H9 (cell line): ENCODE measurements around the gene NGFR. TPM values are rescaled to one million over a fixed set of nuclear protein-coding genes. Genes with fewer than 3 reads are reported as not detected.

ENCODE experiments used
- DNase-seq: peaks from one replicate; pipeline ENCODE4 v3.0.0-alpha.2; 2017
- H2AFZ ChIP-seq: one replicate; pipeline ENCODE4 v1.6.1; 2013; ENCODE audit warnings: mild to moderate bottlenecking, low read length, control low read depth, moderate library complexity
- H2AK5ac ChIP-seq: 2 replicates; pipeline ENCODE4 v1.6.1; 2013; ENCODE audit warnings: low read length, control low read depth, mixed read lengths; ENCODE audit not compliant: insufficient read length
- H2BK120ac ChIP-seq: one replicate; pipeline ENCODE4 v1.6.1; 2013; ENCODE audit warnings: low read depth, mild to moderate bottlenecking, low read length, control low read depth, inconsistent platforms; ENCODE audit not compliant: poor library complexity, severe bottlenecking
- H2BK12ac ChIP-seq: 2 replicates; pipeline ENCODE4 v1.6.1; 2013; ENCODE audit warnings: low read length, control low read depth, mixed read lengths, low read depth; ENCODE audit not compliant: insufficient read length
- H2BK15ac ChIP-seq: 2 replicates; pipeline ENCODE4 v1.6.1; 2013; ENCODE audit warnings: low read depth, low read length, control low read depth
- H2BK20ac ChIP-seq: one replicate; pipeline ENCODE4 v1.6.1; 2013; ENCODE audit warnings: low read depth, mild to moderate bottlenecking, low read length, control low read depth, inconsistent platforms; ENCODE audit not compliant: poor library complexity, severe bottlenecking
- H2BK5ac ChIP-seq: 2 replicates; pipeline ENCODE4 v1.6.1; 2013; ENCODE audit warnings: low read length, control low read depth, mixed read lengths; ENCODE audit not compliant: insufficient read length
- H3K14ac ChIP-seq: 2 replicates; pipeline ENCODE4 v1.6.1; 2013; ENCODE audit warnings: low read length, control low read depth; ENCODE audit not compliant: insufficient read depth
- H3K18ac ChIP-seq: 2 replicates; pipeline ENCODE4 v1.6.1; 2013; ENCODE audit warnings: low read depth, mild to moderate bottlenecking, mixed read lengths, low read length, control low read depth; ENCODE audit not compliant: insufficient read length
- H3K23ac ChIP-seq: 2 replicates; pipeline ENCODE4 v1.6.1; 2013; ENCODE audit warnings: low read length, control low read depth, mixed read lengths, low read depth; ENCODE audit not compliant: insufficient read length
- H3K23me2 ChIP-seq: 2 replicates; pipeline ENCODE4 v1.6.1; 2013; ENCODE audit warnings: low read depth, mild to moderate bottlenecking, mixed read lengths, low read length, control low read depth; ENCODE audit not compliant: insufficient read length, poor library complexity, severe bottlenecking
- H3K27ac ChIP-seq: 2 replicates; pipeline ENCODE4 v1.5.1; 2013; ENCODE audit warnings: low read length, control low read depth, mixed read lengths, low read depth; ENCODE audit not compliant: insufficient read length
- H3K27me3 ChIP-seq: 2 replicates; pipeline ENCODE4 v1.6.1; 2013; ENCODE audit warnings: low read length, control low read depth, inconsistent platforms; ENCODE audit not compliant: insufficient read depth
- H3K4ac ChIP-seq: 2 replicates; pipeline ENCODE4 v1.6.1; 2013; ENCODE audit warnings: low read depth, mild to moderate bottlenecking, control low read depth, inconsistent platforms, low read length, moderate library complexity
- H3K4me1 ChIP-seq: 2 replicates; pipeline ENCODE4 v1.6.1; 2013; ENCODE audit warnings: low read length, control low read depth, inconsistent platforms; ENCODE audit not compliant: insufficient read depth
- H3K4me2 ChIP-seq: 2 replicates; pipeline ENCODE4 v1.6.1; 2013; ENCODE audit warnings: low read length, control low read depth, mixed read lengths; ENCODE audit not compliant: insufficient read length, insufficient read depth
- H3K56ac ChIP-seq: 2 replicates; pipeline ENCODE4 v1.6.1; 2013; ENCODE audit warnings: low read depth, mild to moderate bottlenecking, mixed read lengths, low read length, control low read depth; ENCODE audit not compliant: insufficient read length
- H3K79me1 ChIP-seq: 2 replicates; pipeline ENCODE4 v1.6.1; 2013; ENCODE audit warnings: low read depth, mild to moderate bottlenecking, moderate library complexity, low read length, control low read depth, inconsistent platforms; ENCODE audit not compliant: insufficient read depth, poor library complexity, severe bottlenecking
- H3K79me2 ChIP-seq: 2 replicates; pipeline ENCODE4 v1.6.1; 2013; ENCODE audit warnings: low read length, control low read depth, inconsistent platforms; ENCODE audit not compliant: insufficient read depth
- H3K9ac ChIP-seq: 2 replicates; pipeline ENCODE4 v1.6.1; 2013; ENCODE audit warnings: low read length, control low read depth, mixed read lengths; ENCODE audit not compliant: insufficient read length; ENCODE audit errors: extremely low read depth
- H3K9me3 ChIP-seq: one replicate; pipeline ENCODE4 v1.6.1; 2013; ENCODE audit warnings: low read depth, low read length, inconsistent platforms; ENCODE audit not compliant: control insufficient read depth
- H3T11ph ChIP-seq: one replicate; pipeline ENCODE4 v1.6.1; 2013; ENCODE audit warnings: mild to moderate bottlenecking, low read length, control low read depth, inconsistent platforms
- H4K20me1 ChIP-seq: one replicate; pipeline ENCODE4 v1.6.1; 2013; ENCODE audit not compliant: control insufficient read depth, insufficient read length, insufficient read depth
- H4K5ac ChIP-seq: 2 replicates; pipeline ENCODE4 v1.6.1; 2013; ENCODE audit warnings: low read depth, mild to moderate bottlenecking, mixed read lengths, low read length, control low read depth; ENCODE audit not compliant: insufficient read length
- H4K8ac ChIP-seq: replicated peaks from 2 replicates; pipeline ENCODE4 v1.6.1; 2013; ENCODE audit warnings: low read length, control low read depth, mixed read lengths, low read depth; ENCODE audit not compliant: insufficient read length
- H4K91ac ChIP-seq: 2 replicates; pipeline ENCODE4 v1.6.1; 2013; ENCODE audit warnings: low read depth, mild to moderate bottlenecking, moderate library complexity, mixed read lengths, low read length, control low read depth; ENCODE audit not compliant: insufficient read length
- H3K27ac Mint-ChIP-seq, 3 experiments: 2 replicates in 2 of 3; 3 replicates in 1 of 3; pipeline ENCODE4 v1.8.0; 2020 to 2021; ENCODE audit warnings: mixed read lengths in 3 of 3, mild to moderate bottlenecking in 1 of 3, moderate library complexity in 1 of 3
- H3K27me3 Mint-ChIP-seq: 2 replicates; pipeline ENCODE4 v1.8.0; 2021; ENCODE audit warnings: low read depth, mild to moderate bottlenecking, moderate library complexity, mixed read lengths
- H3K36me3 Mint-ChIP-seq, 3 experiments: 2 replicates in 2 of 3; 3 replicates in 1 of 3; pipeline ENCODE4 v1.8.0; 2020 to 2021; ENCODE audit warnings: low read depth in 3 of 3, mixed read lengths in 3 of 3; ENCODE audit not compliant: insufficient read depth in 1 of 3
- H3K4me1 Mint-ChIP-seq, 2 experiments: 2 replicates each; pipeline ENCODE4 v1.8.0; 2020; ENCODE audit warnings: mixed read lengths in 2 of 2
- H3K4me3 Mint-ChIP-seq, 2 experiments: 2 replicates in 1 of 2; 3 replicates in 1 of 2; pipeline ENCODE4 v1.8.0; 2020 to 2021; ENCODE audit warnings: mild to moderate bottlenecking in 2 of 2, mixed read lengths in 2 of 2, moderate library complexity in 1 of 2
- H3K9me3 Mint-ChIP-seq, 2 experiments: 2 replicates in 1 of 2; 3 replicates in 1 of 2; pipeline ENCODE4 v1.8.0; 2020; ENCODE audit warnings: mild to moderate bottlenecking in 2 of 2, mixed read lengths in 2 of 2, moderate library complexity in 1 of 2
- WGBS: extraction: QIAGEN DNeasy Blood & Tissue Kit; methylation state at CpG from one replicate; pipeline ENCODE4 v1.1.7; 2013; ENCODE audit warnings: missing lambda C conversion rate, low lambda C conversion rate, mixed read lengths; ENCODE audit not compliant: insufficient read length; ENCODE audit errors: extremely low coverage; 5-methylcytosine and 5-hydroxymethylcytosine counted together
- total RNA-seq: library from RNA; stranded (reverse); gene quantifications from 2 replicates; pipeline ENCODE4 v1.2.1, GENCODE V29; 2021
- TF ChIP-seq, protein P1 (sequence below): fragments of 200-600 bp; sonication (generic); conservative IDR thresholded peaks from 3 replicates; pipeline ENCODE4 v1.8.0; 2021; ENCODE audit warnings: antibody characterized with exemption, mild to moderate bottlenecking

NGFR gene
- total RNA-seq, 1 experiment from 2014 or later, result 9.6 TPM

- Histone ChIP-seq H3K4ac (no peak overlapping the region), H3K23ac (no peak overlapping the region), H3K79me2 (no peaks in the 10 kb centered on the region), H3K79me1 (no peaks in the 10 kb centered on the region), H3K27ac (no peak overlapping the region), H4K91ac (no peak overlapping the region), H3K9me3 (no peaks in the 10 kb centered on the region), H2BK5ac (no peak overlapping the region), H2BK12ac (no peak overlapping the region), H4K20me1 (no peaks in the 10 kb centered on the region), H3K4me2 (no peak overlapping the region), H2AK5ac (no peak overlapping the region), H3K23me2 (no peaks in the 10 kb centered on the region), H2BK15ac (no peak overlapping the region), H2BK120ac (no peak overlapping the region), H3K14ac (no peak overlapping the region; the same call in 1 of the 2 replicates), H3T11ph (no peak overlapping the region), H4K8ac (no peak overlapping the region), H3K18ac (no peak overlapping the region), H4K5ac (no peak overlapping the region), H3K4me1 (peaks cover 4% of the 10 kb centered on the region; the same call in 1 of the 2 replicates), H2AFZ (no peak overlapping the region), H3K9ac (no peak overlapping the region), H3K27me3 (no peaks in the 10 kb centered on the region), H3K56ac (no peak overlapping the region), H2BK20ac (no peak overlapping the region)
- no peak overlapping the region; a peak in 1 of 5 replicates for H3K4me3 Mint-ChIP-seq
- H3K27ac Mint-ChIP-seq, result no peak overlapping the region
- H3K36me3 Mint-ChIP-seq, result no peaks in the 10 kb centered on the region
- TF ChIP-seq, protein P1, sequence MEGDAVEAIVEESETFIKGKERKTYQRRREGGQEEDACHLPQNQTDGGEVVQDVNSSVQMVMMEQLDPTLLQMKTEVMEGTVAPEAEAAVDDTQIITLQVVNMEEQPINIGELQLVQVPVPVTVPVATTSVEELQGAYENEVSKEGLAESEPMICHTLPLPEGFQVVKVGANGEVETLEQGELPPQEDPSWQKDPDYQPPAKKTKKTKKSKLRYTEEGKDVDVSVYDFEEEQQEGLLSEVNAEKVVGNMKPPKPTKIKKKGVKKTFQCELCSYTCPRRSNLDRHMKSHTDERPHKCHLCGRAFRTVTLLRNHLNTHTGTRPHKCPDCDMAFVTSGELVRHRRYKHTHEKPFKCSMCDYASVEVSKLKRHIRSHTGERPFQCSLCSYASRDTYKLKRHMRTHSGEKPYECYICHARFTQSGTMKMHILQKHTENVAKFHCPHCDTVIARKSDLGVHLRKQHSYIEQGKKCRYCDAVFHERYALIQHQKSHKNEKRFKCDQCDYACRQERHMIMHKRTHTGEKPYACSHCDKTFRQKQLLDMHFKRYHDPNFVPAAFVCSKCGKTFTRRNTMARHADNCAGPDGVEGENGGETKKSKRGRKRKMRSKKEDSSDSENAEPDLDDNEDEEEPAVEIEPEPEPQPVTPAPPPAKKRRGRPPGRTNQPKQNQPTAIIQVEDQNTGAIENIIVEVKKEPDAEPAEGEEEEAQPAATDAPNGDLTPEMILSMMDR, result no peak
- peaks cover 27 to 29% of the 10 kb centered on the region in 2 experiments for H3K4me1 Mint-ChIP-seq
- no peak for DNase-seq
- no peaks in the 10 kb centered on the region; a peak in 1 of 5 replicates for H3K9me3 Mint-ChIP-seq
- no CpG with 5 or more reads among the region's 5 CpGs for WGBS
- peaks cover 10% of the 10 kb centered on the region for H3K27me3 Mint-ChIP-seq
These were observed 42.9 kb upstream of the NGFR start for GRCh38 chr17:49452201-49452600.
